Osteocyte (in vitro differentiated cells): ENCODE measurements around the gene PLA2G2D. TPM values are rescaled to one million over a fixed set of nuclear protein-coding genes. Genes with fewer than 3 reads are reported as not detected.

ENCODE experiments used
- DNase-seq: peaks from one replicate; pipeline ENCODE4 v3.0.0; 2021; ENCODE audit warnings: mixed read lengths; ENCODE audit not compliant: unreplicated experiment; ENCODE audit errors: extremely low spot score
- H3K27ac Mint-ChIP-seq: one replicate; pipeline ENCODE4 v1.8.0; 2021; ENCODE audit warnings: mild to moderate bottlenecking, mixed read lengths; ENCODE audit not compliant: unreplicated experiment
- H3K27me3 Mint-ChIP-seq: one replicate; pipeline ENCODE4 v1.8.0; 2021; ENCODE audit warnings: mixed read lengths; ENCODE audit not compliant: unreplicated experiment
- H3K36me3 Mint-ChIP-seq: one replicate; pipeline ENCODE4 v1.8.0; 2021; ENCODE audit warnings: mixed read lengths; ENCODE audit not compliant: unreplicated experiment
- H3K4me1 Mint-ChIP-seq: one replicate; pipeline ENCODE4 v1.8.0; 2021; ENCODE audit warnings: mixed read lengths; ENCODE audit not compliant: unreplicated experiment
- H3K4me3 Mint-ChIP-seq: one replicate; pipeline ENCODE4 v1.8.0; 2021; ENCODE audit warnings: mild to moderate bottlenecking, moderate library complexity, mixed read lengths; ENCODE audit not compliant: unreplicated experiment
- H3K9me3 Mint-ChIP-seq: one replicate; pipeline ENCODE4 v1.8.0; 2021; ENCODE audit warnings: mixed read lengths; ENCODE audit not compliant: unreplicated experiment
- total RNA-seq: library from RNA; stranded (reverse); gene quantifications from 2 replicates; pipeline ENCODE4 v1.2.1, GENCODE V29; 2021
- TF ChIP-seq, protein P1 (sequence below): fragments of 200-600 bp; sonication (generic); IDR thresholded peaks from 2 replicates; pipeline ENCODE4 v1.5.0; 2021; ENCODE audit warnings: antibody characterized with exemption, mild to moderate bottlenecking, moderate library complexity

Gene PLA2G2D
- total RNA-seq, 1 donor from 2014 or later, result not detected

DNA sequence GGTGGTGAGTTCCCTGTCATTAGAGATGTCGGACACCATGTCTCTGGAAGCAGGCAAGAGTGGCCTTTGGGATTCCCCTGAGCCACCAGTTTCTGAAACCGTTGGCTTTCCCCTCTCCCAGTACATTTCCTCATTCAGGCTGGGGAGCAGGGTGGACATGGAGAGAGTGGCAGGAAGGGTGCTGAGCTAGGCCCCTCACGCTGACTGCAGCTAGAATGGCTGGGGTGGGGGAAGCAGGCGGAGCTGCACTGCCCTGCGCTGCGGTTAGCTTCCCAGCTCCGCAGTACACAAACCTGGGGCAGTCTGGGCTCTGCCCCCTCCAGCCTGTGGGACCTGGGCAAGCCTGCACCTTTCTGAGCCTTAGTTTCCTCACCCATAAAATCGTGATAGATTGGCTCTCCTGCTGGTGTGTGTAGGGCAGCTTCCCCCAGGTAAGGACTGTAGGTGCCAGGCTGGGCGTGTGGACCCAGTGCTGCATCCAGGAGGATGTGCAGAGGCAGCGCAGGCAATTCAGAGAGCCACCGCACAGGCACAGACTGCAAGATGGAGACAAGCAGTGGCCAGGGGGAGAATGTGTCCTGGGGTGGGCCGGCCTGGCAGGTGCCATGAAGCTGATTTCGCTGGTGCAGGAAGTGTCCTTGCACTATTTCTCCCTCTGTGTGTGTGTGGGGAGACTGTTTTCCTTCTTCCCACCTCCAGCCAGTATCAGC is 22.8 kb upstream of the PLA2G2D start:
- no peak for DNase-seq
- TF ChIP-seq, protein P1, sequence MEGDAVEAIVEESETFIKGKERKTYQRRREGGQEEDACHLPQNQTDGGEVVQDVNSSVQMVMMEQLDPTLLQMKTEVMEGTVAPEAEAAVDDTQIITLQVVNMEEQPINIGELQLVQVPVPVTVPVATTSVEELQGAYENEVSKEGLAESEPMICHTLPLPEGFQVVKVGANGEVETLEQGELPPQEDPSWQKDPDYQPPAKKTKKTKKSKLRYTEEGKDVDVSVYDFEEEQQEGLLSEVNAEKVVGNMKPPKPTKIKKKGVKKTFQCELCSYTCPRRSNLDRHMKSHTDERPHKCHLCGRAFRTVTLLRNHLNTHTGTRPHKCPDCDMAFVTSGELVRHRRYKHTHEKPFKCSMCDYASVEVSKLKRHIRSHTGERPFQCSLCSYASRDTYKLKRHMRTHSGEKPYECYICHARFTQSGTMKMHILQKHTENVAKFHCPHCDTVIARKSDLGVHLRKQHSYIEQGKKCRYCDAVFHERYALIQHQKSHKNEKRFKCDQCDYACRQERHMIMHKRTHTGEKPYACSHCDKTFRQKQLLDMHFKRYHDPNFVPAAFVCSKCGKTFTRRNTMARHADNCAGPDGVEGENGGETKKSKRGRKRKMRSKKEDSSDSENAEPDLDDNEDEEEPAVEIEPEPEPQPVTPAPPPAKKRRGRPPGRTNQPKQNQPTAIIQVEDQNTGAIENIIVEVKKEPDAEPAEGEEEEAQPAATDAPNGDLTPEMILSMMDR, result no peak
- H3K4me3 Mint-ChIP-seq, result no peak overlapping the region
- no peaks in the 10 kb centered on the region for H3K36me3 Mint-ChIP-seq
- peaks cover 4% of the 10 kb centered on the region for H3K27me3 Mint-ChIP-seq
- no peaks in the 10 kb centered on the region for H3K4me1 Mint-ChIP-seq
- no peaks in the 10 kb centered on the region for H3K9me3 Mint-ChIP-seq
- H3K27ac Mint-ChIP-seq, result no peak overlapping the region

DNA sequence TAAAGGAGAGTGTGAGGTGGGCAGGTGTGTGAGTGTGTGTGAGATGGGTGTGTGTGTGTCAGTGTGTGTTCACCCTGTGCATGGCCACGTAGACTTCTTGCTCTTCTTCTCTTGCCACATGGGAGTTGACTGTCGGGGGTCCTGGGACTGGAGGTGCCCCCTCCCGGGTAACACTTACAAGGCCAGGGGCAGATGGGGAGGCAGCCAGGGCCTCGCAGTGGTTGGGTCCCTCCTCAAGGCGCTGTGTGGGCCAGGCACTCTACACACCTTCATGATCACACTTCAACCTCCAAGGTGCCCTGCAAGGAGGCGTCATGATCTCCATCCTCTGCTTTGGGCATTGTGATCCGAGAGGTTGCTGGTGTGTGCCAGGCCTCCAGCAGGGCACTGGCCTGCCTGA is 22.1 kb upstream of the PLA2G2D start:
- Mint-ChIP-seq H3K9me3 (no peaks in the 10 kb centered on the region), H3K27me3 (peaks cover 4% of the 10 kb centered on the region), H3K36me3 (no peaks in the 10 kb centered on the region), H3K4me3 (no peak overlapping the region), H3K4me1 (no peaks in the 10 kb centered on the region), H3K27ac (no peak overlapping the region)
- TF ChIP-seq, protein P1, result no peak
- DNase-seq, result no peak

DNA sequence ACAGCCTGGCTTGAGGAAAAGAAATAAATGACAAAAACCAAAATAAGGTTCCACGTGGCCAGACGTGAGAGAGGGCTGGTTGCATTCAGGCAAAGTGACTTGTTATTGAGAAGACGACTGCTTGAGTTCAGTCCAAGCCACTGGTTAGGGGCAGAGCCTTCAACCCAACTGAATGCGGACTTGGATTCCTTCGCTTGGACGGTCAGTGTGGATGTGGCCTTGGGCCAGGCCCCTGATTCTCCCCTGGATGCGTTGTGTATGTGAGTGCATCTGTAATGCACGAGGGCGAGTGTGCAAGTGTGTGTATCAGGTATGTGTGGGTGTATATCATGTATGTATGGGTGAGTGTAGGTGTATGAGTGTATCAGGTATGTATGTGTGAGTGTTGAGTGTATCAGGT is 21.7 kb upstream of the PLA2G2D start:
- Mint-ChIP-seq H3K4me3 (no peak overlapping the region), H3K27ac (no peak overlapping the region), H3K27me3 (peaks cover 4% of the 10 kb centered on the region), H3K36me3 (no peaks in the 10 kb centered on the region), H3K9me3 (no peaks in the 10 kb centered on the region), H3K4me1 (no peaks in the 10 kb centered on the region)
- DNase-seq, result no peak
- TF ChIP-seq, protein P1, result no peak

DNA sequence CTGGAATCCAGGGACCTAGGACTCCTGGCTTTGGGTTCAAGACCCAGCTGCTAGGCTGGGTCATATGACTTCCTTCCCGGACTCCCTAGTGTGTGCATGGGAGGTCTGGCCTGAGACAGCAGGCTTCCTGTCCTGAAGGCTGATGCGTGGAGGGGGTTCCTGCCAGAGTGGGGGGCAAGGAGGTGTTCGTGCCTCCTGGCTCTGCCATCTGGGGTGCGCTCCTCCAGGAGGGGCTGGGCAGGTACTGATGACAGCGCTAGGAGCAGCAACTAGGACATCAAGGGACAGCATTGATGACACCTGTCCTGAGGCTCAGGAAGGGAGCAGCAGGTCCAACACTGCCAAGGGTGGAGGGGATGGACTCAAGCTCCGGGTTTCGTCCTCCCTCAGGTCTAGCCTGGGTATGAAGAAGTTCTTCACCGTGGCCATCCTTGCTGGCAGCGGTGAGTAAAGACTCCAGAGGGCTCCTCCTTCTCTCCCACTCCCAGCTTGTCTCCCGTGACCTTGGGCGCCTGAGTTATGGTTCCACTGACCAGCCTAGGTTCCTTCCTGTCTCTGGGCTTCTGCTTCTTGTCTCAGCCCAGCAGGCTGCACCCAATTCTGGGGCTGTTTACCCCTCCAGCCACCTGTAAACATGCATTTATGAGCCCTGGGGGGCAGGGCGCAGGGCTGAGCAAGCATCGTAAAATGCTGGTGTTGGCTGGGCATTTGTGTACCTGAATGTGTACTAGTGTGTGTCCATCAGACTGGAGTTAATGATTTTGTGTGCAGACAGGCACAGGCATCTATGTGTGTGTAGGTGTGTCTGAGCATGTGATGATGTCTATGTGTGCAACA is 20.7 kb upstream of the PLA2G2D start:
- Mint-ChIP-seq H3K4me3 (no peak overlapping the region), H3K9me3 (no peaks in the 10 kb centered on the region), H3K27ac (no peak overlapping the region), H3K4me1 (no peaks in the 10 kb centered on the region), H3K36me3 (no peaks in the 10 kb centered on the region), H3K27me3 (peaks cover 4% of the 10 kb centered on the region)
- DNase-seq, result no peak
- TF ChIP-seq, protein P1, result no peak

DNA sequence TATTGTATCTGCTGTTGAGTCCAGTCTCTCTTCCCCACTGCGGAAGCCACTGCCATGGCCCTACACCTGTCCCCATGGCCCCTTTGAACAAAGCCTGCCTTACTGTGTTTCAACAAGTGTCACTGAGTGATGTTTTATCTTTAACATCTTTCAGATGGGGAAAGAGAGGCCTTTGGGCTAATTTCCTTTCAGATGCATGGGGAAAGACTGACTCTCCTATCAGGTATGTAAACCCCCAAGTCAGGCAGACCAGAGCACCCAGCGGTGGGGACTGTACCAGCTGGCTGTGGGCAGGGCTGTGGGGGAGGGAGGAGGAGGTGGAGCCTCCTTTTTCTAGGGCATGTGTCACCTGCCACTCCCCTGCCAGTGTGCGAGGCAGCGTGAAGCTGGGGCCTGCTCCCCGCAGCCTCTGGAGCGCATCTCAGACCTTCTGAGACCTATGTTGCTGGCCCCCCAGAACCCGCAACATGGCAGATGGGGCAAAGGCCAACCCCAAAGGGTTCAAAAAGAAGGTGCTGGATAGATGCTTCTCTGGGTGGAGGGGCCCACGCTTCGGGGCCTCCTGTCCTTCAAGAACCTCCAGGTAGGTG is 19.7 kb upstream of the PLA2G2D start, which contains the start of gene PLA2G2F:
Gene PLA2G2F (plus strand): TSS at position 363 of the 590 bp plus-strand sequence. CDS start 105 bp downstream, at position 468.
- no peak for DNase-seq
- TF ChIP-seq, protein P1, result no peak
- no peaks in the 10 kb centered on the region for H3K4me1 Mint-ChIP-seq
- no peak within 1 kb of the TSS for H3K27ac Mint-ChIP-seq
- no peaks in the 10 kb centered on the region for H3K9me3 Mint-ChIP-seq
- H3K36me3 Mint-ChIP-seq, result no peaks in the 10 kb centered on the region
- H3K4me3 Mint-ChIP-seq, result no peak within 1 kb of the TSS
- H3K27me3 Mint-ChIP-seq, result peaks cover 4% of the 10 kb centered on the region
